Large intestine (tissue), 3 donors: Measurements from ENCODE around the gene FIBIN. TPM values are rescaled to one million over a fixed set of nuclear protein-coding genes. Genes with fewer than 3 reads are reported as not detected.
"Not testable (repeated sequence)": the region's sequence is repeated elsewhere in the genome, so short reads cannot be mapped to it uniquely, and the experiment has no call there.

Experiments
- DNase-seq, 2 donors: peaks; one replicate each; pipeline versions ENCODE4 v3.0.0 to v3.0.0-alpha.2; 2013
- H3K27ac ChIP-seq: one replicate; pipeline ENCODE4 v1.5.1; 2013; ENCODE audit warnings: low read length
- H3K27me3 ChIP-seq: 2 replicates; pipeline ENCODE4 v1.6.1; 2013; ENCODE audit warnings: low read length; ENCODE audit not compliant: control insufficient read depth, insufficient read depth
- H3K36me3 ChIP-seq: 2 replicates; pipeline ENCODE4 v1.6.1; 2013; ENCODE audit warnings: low read length; ENCODE audit not compliant: control insufficient read depth, insufficient read depth
- H3K4me1 ChIP-seq: one replicate; pipeline ENCODE4 v1.6.1; 2013; ENCODE audit warnings: low read length; ENCODE audit not compliant: control insufficient read depth, insufficient read depth
- H3K4me3 ChIP-seq: one replicate; pipeline ENCODE4 v1.5.1; 2013; ENCODE audit warnings: low read length
- H3K9me3 ChIP-seq: one replicate; pipeline ENCODE4 v1.6.1; 2013; ENCODE audit warnings: mild to moderate bottlenecking, low read depth, low read length, moderate library complexity; ENCODE audit not compliant: control insufficient read depth
- WGBS: methylation state at CpG from one replicate; pipeline ENCODE4 v1.1.5; 2013; ENCODE audit warnings: low lambda C conversion rate; ENCODE audit not compliant: insufficient coverage; 5-methylcytosine and 5-hydroxymethylcytosine counted together
- polyA plus RNA-seq: library from polyadenylated mRNA; unstranded; fragments of 120-200 nt; gene quantifications from one replicate; pipeline ENCODE4 v1.2.1, GENCODE V29; 2013

Gene FIBIN
- polyA plus RNA-seq, 1 donor = 14.5 TPM

DNA sequence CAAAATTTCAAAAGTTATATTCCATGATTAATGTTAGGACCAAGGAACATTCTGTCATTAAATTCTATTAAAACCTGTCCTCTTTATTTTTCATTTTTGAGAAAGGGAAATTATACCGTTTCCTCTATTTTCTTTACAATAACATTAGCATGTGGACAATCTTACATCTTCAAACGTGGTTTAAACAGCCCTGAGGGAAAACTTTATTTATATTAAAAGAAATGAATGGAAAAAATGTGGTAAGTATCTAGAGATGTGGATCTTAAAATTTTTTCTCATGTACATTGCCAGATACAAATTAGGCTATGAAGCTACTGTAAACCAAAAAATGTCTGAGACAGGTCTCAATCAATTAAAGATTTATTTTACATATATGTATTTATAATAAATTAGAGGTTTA, 18.9 kb upstream of the FIBIN start:
- Histone ChIP-seq H3K36me3 (no peaks in the 10 kb centered on the region), H3K4me3 (no peak overlapping the region), H3K27ac (no peak overlapping the region), H3K4me1 (no peaks in the 10 kb centered on the region), H3K9me3 (no peaks in the 10 kb centered on the region), H3K27me3 (no peaks in the 10 kb centered on the region)
- 53% methylated on average over 2 of the region's 2 CpGs for WGBS
- no peak for DNase-seq

DNA sequence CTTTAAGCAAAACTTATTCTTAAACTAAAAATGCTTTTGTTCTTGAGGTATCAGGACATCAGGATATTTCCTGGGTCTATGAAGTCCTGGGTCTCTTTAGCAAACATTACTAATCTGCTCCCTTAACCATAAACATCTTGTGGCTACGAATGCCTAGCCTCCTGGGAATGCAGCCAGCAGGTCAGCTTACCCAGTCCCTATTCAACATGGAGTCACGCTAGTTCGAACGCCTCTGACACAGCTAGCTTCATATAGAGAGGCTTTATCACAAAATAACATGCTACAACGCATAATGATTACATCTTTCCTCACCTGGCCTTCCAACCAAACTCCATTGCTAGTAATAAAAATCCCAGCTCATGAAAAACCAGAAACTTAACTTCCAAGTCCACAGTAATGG, 17.5 kb upstream of the FIBIN start:
- H3K27ac ChIP-seq = no peak overlapping the region
- WGBS = no CpG with 5 or more reads among the region's 5 CpGs
- H3K4me1 ChIP-seq = no peaks in the 10 kb centered on the region
- H3K36me3 ChIP-seq = no peaks in the 10 kb centered on the region
- H3K9me3 ChIP-seq = no peaks in the 10 kb centered on the region
- no peak for DNase-seq
- H3K27me3 ChIP-seq = no peaks in the 10 kb centered on the region
- no peak overlapping the region for H3K4me3 ChIP-seq

DNA sequence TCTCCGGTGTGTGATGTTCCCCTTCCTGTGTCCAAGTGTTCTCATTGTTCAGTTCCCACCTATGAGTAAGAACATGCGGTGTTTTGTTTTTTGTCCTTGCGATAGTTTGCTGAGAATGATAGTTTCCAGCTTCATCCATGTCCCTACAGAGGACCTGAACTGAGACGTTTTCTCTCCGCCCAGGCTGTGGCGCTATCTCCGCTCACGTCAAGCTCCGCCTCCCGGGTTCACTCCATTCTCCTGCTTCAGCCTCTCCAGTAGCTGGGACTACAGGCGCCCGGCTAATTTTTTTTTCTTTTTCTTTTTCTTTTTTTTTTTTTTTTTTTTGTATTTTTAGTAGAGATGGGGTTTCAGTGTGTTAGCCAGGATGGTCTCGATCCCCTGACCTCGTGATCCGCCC, 16.7 kb upstream of the FIBIN start:
- not testable (repeated sequence) for H3K4me3 ChIP-seq, H3K4me1 ChIP-seq, H3K27ac ChIP-seq, H3K36me3 ChIP-seq, H3K9me3 ChIP-seq, DNase-seq, H3K27me3 ChIP-seq
- no CpG with 5 or more reads among the region's 15 CpGs for WGBS

DNA sequence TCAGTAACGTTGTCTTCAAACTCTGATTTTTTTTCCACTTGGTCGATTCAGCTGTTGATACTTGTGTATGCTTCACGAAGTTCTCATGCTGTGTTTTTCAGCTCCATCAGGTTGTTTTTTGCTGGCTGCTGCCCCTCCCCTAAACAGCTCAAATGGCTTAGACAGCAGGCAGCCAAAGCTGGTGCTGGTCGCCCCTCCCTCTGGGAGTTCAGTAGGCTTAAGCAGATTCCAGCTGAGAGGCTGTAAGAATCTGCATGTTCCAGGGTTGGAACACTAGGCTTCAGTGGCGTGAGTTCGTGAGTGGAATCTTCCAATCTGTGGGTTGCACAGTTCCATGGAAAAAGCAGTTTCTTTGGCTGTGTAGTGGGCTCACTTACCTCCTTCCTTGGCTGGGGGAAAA, 10.3 kb upstream of the FIBIN start:
- no peaks in the 10 kb centered on the region for H3K36me3 ChIP-seq
- no peak overlapping the region for H3K27ac ChIP-seq
- no peak overlapping the region for H3K4me3 ChIP-seq
- H3K4me1 ChIP-seq = no peaks in the 10 kb centered on the region
- no peaks in the 10 kb centered on the region for H3K27me3 ChIP-seq
- WGBS = 87% methylated on average over 3 of the region's 6 CpGs
- no peaks in the 10 kb centered on the region for H3K9me3 ChIP-seq
- no peak for DNase-seq

DNA sequence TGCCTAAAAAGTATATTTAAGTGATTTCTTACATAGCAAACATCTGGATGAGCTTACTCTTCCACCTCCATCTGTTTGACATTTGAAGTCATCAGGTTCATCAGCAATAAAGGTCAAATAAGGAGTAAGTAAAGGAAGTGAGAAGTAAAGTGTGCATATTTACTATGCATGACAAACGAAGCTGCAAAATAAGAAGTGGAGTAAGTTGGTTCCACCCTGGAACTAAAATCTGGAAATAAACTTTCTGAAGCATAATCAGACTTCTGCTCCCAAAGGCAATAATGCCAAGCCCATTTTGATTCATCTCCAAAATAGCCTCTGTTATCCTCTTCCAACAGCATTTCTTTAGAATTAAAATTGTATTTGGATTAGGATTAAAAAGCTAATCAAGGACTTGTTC, 8.4 kb upstream of the FIBIN start:
- 100% methylated on average over 1 of the region's 1 CpG for WGBS
- Histone ChIP-seq H3K36me3 (no peaks in the 10 kb centered on the region), H3K27me3 (no peaks in the 10 kb centered on the region), H3K4me1 (no peaks in the 10 kb centered on the region), H3K27ac (no peak overlapping the region), H3K9me3 (no peaks in the 10 kb centered on the region), H3K4me3 (no peak overlapping the region)
- no peak for DNase-seq

DNA sequence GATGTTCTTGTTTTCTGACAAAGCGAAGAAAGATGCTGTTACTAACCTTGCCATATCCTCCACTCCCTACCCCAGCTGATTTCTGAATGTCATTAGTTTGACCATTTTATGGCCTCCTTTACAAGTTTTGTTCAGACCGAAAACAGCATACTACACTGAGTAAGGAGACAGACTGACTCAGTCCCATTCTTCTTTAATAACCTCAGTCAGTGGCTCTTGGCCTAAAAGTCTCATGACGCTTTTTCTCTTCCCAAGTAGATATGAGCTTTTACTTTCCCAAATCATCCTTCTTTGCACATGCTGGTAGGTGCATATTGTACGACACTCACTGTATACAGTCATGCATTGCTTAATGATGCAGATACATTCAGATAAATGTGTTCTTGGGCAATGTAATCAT, 8.0 kb upstream of the FIBIN start:
- no peak for DNase-seq
- H3K4me3 ChIP-seq = no peak overlapping the region
- no peaks in the 10 kb centered on the region for H3K36me3 ChIP-seq
- no peaks in the 10 kb centered on the region for H3K9me3 ChIP-seq
- no CpG with 5 or more reads among the region's 4 CpGs for WGBS
- H3K27me3 ChIP-seq = no peaks in the 10 kb centered on the region
- H3K27ac ChIP-seq = no peak overlapping the region
- no peaks in the 10 kb centered on the region for H3K4me1 ChIP-seq

DNA sequence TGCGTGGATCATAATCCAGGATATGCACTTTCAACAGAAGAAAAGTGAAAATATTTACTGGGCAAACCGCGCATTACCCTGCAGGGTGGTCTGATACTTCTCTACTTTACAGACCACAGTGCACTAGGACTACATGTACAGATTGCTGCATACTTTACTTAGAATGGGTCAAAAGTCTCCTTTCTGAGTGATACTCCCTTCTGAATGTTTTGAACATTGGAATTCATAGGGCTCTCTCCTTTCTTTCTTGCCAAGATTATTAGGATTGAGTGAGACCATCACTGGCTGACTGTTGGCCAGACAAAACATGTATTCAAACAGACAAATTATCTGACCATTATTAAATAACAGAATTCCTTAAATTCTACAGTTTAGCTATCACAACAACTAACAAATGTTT, 6.6 kb upstream of the FIBIN start:
- H3K27me3 ChIP-seq = no peaks in the 10 kb centered on the region
- WGBS = no CpG with 5 or more reads among the region's 3 CpGs
- H3K27ac ChIP-seq = no peak overlapping the region
- no peak overlapping the region for H3K4me3 ChIP-seq
- DNase-seq = no peak
- H3K4me1 ChIP-seq = no peaks in the 10 kb centered on the region
- no peaks in the 10 kb centered on the region for H3K9me3 ChIP-seq
- no peaks in the 10 kb centered on the region for H3K36me3 ChIP-seq

DNA sequence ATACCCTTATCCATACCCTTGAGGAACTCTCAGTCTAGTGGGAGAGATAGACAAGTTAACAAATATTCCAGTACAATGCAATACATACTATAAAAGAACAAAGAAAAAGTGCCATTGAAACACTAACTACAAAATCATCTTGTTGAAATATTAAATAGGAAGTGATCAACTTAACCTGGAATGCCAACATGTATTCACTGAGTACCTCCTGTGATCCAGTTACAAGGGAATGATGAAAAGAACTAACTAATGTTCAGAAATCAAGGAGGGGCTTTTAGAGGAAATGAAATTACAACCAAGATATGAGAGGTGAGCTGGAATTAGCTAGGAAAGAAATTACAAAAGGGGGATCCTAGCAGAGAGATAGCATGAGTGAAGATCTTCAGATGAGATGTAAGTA, 6.2 kb upstream of the FIBIN start:
- Histone ChIP-seq H3K9me3 (no peaks in the 10 kb centered on the region), H3K27me3 (no peaks in the 10 kb centered on the region), H3K4me1 (no peaks in the 10 kb centered on the region), H3K36me3 (no peaks in the 10 kb centered on the region), H3K27ac (no peak overlapping the region), H3K4me3 (no peak overlapping the region)
- DNase-seq = no peak

DNA sequence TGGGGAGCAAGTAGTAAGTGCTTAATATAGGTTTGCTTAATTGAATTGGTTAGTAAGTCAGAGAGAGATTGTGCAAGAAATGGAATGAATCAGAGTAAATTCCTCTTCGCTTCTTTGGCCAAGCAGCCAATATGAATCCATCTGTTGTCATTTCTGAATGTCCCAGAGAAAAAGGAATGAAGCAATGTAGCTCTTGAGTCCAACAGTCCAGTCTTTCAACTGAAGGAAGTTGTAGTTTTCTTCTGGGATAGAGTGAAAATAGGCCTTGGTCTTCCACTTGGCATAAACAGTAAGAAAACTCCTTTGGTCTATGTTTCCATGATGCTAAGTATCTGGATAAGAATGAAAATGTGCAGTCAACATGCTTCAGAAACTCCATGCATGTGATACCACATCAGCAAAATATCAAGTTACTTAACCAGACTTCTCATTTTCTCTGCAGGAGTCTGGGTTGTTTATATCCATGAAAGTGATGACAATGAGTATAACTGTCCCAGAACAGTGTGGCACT, 1.8 kb upstream of the FIBIN start:
- no peak for DNase-seq
- Histone ChIP-seq H3K9me3 (no peaks in the 10 kb centered on the region), H3K27me3 (peaks cover 12% of the 10 kb centered on the region), H3K27ac (no peak overlapping the region), H3K4me3 (no peak overlapping the region), H3K4me1 (no peaks in the 10 kb centered on the region), H3K36me3 (no peaks in the 10 kb centered on the region)
- no CpG with 5 or more reads among the region's 1 CpG for whole genome bisulfite sequencing

DNA sequence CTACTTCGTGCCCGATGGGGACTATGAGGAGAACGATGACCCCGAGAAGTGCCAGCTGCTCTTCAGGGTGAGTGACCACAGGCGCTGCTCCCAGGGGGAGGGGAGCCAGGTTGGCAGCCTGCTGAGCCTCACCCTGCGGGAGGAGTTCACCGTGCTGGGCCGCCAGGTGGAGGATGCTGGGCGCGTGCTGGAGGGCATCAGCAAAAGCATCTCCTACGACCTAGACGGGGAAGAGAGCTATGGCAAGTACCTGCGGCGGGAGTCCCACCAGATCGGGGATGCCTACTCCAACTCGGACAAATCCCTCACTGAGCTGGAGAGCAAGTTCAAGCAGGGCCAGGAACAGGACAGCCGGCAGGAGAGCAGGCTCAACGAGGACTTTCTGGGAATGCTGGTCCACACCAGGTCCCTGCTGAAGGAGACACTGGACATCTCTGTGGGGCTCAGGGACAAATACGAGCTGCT, 751 bp downstream of the FIBIN start:
- H3K4me1 ChIP-seq = no peaks in the 10 kb centered on the region
- peaks cover 12% of the 10 kb centered on the region for H3K27me3 ChIP-seq
- peak overlapping the region; percentile 40 for H3K4me3 ChIP-seq
- H3K27ac ChIP-seq = peak overlapping the region; percentile 43
- DNase-seq = no peak
- H3K36me3 ChIP-seq = no peaks in the 10 kb centered on the region
- H3K9me3 ChIP-seq = no peaks in the 10 kb centered on the region
- no CpG with 5 or more reads among the region's 19 CpGs for WGBS

DNA sequence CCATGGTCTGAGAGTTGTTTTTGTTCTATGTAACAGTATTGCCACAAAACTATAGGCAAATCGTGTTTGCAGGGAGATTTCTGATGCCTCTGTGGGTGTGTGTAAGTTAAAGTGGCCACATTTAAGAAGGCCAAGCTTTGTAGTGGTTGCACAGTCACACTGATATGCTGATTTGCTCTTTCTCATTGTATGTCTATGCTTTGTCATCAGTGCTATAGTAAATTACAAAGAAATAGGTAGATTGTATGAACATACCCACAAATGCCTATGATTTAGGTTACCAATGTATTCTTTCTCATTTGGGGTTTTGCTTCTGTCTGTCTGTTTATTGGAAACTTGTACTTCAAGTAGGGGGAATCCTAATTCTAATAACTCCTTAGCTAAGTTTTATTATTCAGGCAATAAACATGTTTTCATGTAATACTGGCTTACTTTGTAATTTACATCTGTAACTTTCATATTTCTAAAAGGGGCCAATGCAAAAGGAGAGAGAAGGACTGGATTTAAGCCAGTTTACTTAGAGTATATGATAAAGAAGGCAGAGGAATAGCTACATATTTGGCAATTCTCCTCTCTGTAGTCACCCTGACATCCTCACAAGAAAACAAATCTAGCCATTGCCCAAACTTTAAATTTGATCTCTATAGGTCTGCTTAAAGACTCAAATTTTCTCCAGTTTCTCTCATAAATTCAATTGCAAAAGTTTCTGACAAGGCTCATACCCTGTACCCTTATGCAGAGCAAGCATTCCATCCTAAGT, 2.0 kb downstream of the FIBIN start:
- Histone ChIP-seq H3K27me3 (peaks cover 12% of the 10 kb centered on the region), H3K4me1 (no peaks in the 10 kb centered on the region), H3K27ac (peak overlapping the region; percentile 4), H3K9me3 (no peaks in the 10 kb centered on the region), H3K4me3 (peak overlapping the region; percentile 40), H3K36me3 (no peaks in the 10 kb centered on the region)
- no CpG with 5 or more reads among the region's 1 CpG for WGBS
- DNase-seq = no peak
